Vagina (tissue), 2 donors: ENCODE results near the gene PIAS4.

ENCODE experiments used
- POLR2A ChIP-seq, 2 donors: fragments of 450-650 bp; IDR thresholded peaks; one replicate each; pipeline ENCODE4 v1.6.1; 2017; ENCODE audit warnings: antibody characterized with exemption in 2 of 2, mild to moderate bottlenecking in 2 of 2, moderate library complexity in 2 of 2
- POLR2AphosphoS5 ChIP-seq, 2 donors: sonication (generic); formaldehyde crosslinking; IDR thresholded peaks; one replicate each; pipeline ENCODE4 v1.9.0; 2017; ENCODE audit warnings: antibody characterized with exemption in 2 of 2, mild to moderate bottlenecking in 2 of 2, low read depth in 1 of 2; ENCODE audit not compliant: insufficient read depth in 1 of 2
- TF ChIP-seq, protein P1 (sequence below), 3 experiments: fragments of 450-650 bp in 2 of 3; fragments of 200-600 bp in 1 of 3; sonication (generic) in 1 of 3; IDR thresholded peaks; one replicate each; pipeline ENCODE4 v1.5.1; 2017 to 2019; ENCODE audit warnings: antibody characterized with exemption in 3 of 3, mild to moderate bottlenecking in 2 of 3, moderate library complexity in 2 of 3

DNA sequence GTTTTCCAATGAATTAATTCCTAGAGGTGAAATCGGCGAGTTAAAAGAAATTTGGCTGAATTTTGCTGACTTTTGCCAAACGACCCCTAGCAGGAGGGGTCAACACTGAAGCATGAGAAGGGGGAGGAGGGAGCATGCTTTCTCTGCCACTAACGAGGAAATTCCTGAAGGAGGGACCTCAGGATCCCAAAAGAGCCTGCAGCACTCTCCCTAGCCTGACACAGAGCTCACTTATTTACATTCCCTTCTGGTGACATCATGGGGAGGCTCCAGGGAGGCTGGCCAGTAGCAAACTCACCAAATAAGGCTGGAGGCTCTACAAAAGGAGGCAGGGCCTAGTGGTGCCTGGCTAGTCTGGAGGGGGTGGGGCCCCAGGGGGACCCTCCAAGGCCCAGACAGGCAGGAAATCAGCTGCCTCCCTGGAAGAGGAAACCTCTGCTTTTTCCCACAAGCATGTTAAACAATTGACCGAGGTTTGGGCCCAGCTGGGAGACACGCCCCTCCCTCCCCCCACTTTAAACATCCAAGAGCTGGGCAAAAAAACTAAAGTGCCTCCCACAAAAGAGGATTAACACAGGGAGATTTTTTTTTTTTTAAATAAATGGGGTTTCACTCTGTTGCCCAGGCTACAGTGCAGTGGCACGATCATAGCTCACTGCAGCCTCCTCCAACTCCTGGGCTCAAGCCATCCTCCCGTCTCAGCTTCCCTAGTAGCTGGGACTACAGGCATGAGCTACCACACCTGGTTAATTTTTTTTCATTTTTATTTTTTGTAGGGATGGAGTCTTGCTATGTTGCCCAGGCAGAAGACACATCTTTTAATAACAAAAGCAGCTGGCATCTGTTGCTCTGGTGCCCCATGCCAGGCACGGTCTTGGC is 38.7 kb upstream of the PIAS4 start:
- TF ChIP-seq, protein P1, sequence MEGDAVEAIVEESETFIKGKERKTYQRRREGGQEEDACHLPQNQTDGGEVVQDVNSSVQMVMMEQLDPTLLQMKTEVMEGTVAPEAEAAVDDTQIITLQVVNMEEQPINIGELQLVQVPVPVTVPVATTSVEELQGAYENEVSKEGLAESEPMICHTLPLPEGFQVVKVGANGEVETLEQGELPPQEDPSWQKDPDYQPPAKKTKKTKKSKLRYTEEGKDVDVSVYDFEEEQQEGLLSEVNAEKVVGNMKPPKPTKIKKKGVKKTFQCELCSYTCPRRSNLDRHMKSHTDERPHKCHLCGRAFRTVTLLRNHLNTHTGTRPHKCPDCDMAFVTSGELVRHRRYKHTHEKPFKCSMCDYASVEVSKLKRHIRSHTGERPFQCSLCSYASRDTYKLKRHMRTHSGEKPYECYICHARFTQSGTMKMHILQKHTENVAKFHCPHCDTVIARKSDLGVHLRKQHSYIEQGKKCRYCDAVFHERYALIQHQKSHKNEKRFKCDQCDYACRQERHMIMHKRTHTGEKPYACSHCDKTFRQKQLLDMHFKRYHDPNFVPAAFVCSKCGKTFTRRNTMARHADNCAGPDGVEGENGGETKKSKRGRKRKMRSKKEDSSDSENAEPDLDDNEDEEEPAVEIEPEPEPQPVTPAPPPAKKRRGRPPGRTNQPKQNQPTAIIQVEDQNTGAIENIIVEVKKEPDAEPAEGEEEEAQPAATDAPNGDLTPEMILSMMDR (IDR thresholded peaks at IDR 0.05): no peak
- TF ChIP-seq POLR2A (IDR thresholded peaks at IDR 0.05) (no peak), POLR2AphosphoS5 (IDR thresholded peaks at IDR 0.05; ENCODE audit: insufficient read depth in 1 of 2, low read depth in 1 of 2) (peak; percentile 82 to 90)
